Gastrocnemius medialis (tissue), 4 donors: ENCODE data around the gene LCORL.

Source experiments
- POLR2A ChIP-seq, 2 donors: fragments of 450-650 bp; IDR thresholded peaks; one replicate each; pipeline ENCODE4 v1.6.1; 2017; ENCODE audit warnings: antibody characterized with exemption in 2 of 2, mild to moderate bottlenecking in 2 of 2, moderate library complexity in 2 of 2
- TF ChIP-seq, protein P1 (sequence below), 5 experiments: fragments of 450-650 bp in 3 of 5; fragments of 200-600 bp in 2 of 5; sonication (generic) in 2 of 5; IDR thresholded peaks in 4 of 5; conservative IDR thresholded peaks in 1 of 5; 1 replicate in 4 of 5; 2 replicates in 1 of 5; pipeline ENCODE4 v1.5.1; 2016 to 2019; ENCODE audit warnings: antibody characterized with exemption in 5 of 5, mild to moderate bottlenecking in 3 of 5, moderate library complexity in 3 of 5

DNA sequence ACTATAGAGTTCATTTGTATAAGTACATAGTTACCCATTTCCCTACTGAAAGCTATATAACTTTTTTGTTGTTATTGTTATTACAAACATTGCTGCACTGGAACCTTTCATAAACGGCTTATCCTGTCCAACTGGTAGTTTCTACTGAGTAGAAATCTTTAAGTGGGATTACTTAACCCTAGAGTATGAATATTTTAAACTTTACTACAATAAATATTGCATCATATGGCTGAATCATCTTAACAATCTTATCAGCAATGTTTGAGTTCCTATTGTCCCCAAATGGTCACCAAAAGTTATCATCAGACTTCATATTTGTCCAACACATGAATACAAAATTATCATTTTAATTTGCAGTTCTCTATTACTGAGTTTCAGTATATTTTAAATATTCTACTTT, 40.5 kb downstream of the LCORL start:
- TF ChIP-seq, protein P1, sequence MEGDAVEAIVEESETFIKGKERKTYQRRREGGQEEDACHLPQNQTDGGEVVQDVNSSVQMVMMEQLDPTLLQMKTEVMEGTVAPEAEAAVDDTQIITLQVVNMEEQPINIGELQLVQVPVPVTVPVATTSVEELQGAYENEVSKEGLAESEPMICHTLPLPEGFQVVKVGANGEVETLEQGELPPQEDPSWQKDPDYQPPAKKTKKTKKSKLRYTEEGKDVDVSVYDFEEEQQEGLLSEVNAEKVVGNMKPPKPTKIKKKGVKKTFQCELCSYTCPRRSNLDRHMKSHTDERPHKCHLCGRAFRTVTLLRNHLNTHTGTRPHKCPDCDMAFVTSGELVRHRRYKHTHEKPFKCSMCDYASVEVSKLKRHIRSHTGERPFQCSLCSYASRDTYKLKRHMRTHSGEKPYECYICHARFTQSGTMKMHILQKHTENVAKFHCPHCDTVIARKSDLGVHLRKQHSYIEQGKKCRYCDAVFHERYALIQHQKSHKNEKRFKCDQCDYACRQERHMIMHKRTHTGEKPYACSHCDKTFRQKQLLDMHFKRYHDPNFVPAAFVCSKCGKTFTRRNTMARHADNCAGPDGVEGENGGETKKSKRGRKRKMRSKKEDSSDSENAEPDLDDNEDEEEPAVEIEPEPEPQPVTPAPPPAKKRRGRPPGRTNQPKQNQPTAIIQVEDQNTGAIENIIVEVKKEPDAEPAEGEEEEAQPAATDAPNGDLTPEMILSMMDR (IDR thresholded peaks at IDR 0.05 in 4 of 5, conservative IDR thresholded peaks at IDR 0.05 in 1 of 5) = no peak
- TF ChIP-seq POLR2A (IDR thresholded peaks at IDR 0.05) = no peak
